ENCODE data around the gene CIAO2A. TPM values are rescaled to one million over a fixed set of nuclear protein-coding genes. Genes with fewer than 3 reads are reported as not detected.
"Not testable (repeated sequence)": the region's sequence is repeated elsewhere in the genome, so short reads cannot be mapped to it uniquely, and the experiment has no call there.

The CIAO2A gene
- total RNA-seq, 1 donor from 2014 or later, result 51.4 TPM

- H3K27me3 Mint-ChIP-seq (ENCODE audit: unreplicated experiment), result no peaks in the 10 kb centered on the region
- no peaks in the 10 kb centered on the region for H3K9me3 Mint-ChIP-seq (ENCODE audit: unreplicated experiment)
- no peak for DNase-seq (ENCODE audit: low spot score)
- H3K36me3 Mint-ChIP-seq (ENCODE audit: low read depth, unreplicated experiment), result no peaks in the 10 kb centered on the region
- no peak overlapping the region for H3K4me3 Mint-ChIP-seq (ENCODE audit: unreplicated experiment)
- H3K27ac Mint-ChIP-seq (ENCODE audit: unreplicated experiment), result no peak overlapping the region
- H3K4me1 Mint-ChIP-seq (ENCODE audit: unreplicated experiment), result no peaks in the 10 kb centered on the region
- TF ChIP-seq CTCF (IDR thresholded peaks at IDR 0.05; ENCODE audit: unreplicated experiment), result no peak
These were observed 35.4 kb downstream of the CIAO2A start for GRCh38 chr15:64058279-64058678.

- not testable (repeated sequence) for H3K27ac Mint-ChIP-seq (ENCODE audit: unreplicated experiment); H3K27me3 Mint-ChIP-seq (ENCODE audit: unreplicated experiment); DNase-seq (ENCODE audit: low spot score); H3K9me3 Mint-ChIP-seq (ENCODE audit: unreplicated experiment); H3K4me3 Mint-ChIP-seq (ENCODE audit: unreplicated experiment); H3K36me3 Mint-ChIP-seq (ENCODE audit: low read depth, unreplicated experiment); H3K4me1 Mint-ChIP-seq (ENCODE audit: unreplicated experiment)
These were observed 40.0 kb downstream of the CIAO2A start for GRCh38 chr15:64053674-64054073.

- Mint-ChIP-seq H3K27ac (ENCODE audit: unreplicated experiment) (no peak overlapping the region), H3K4me1 (ENCODE audit: unreplicated experiment) (peaks cover 10% of the 10 kb centered on the region), H3K4me3 (ENCODE audit: unreplicated experiment) (no peak overlapping the region), H3K27me3 (ENCODE audit: unreplicated experiment) (peaks cover 5% of the 10 kb centered on the region), H3K9me3 (ENCODE audit: unreplicated experiment) (no peaks in the 10 kb centered on the region), H3K36me3 (ENCODE audit: low read depth, unreplicated experiment) (no peaks in the 10 kb centered on the region)
- DNase-seq (ENCODE audit: low spot score), result no peak
- TF ChIP-seq CTCF (IDR thresholded peaks at IDR 0.05; ENCODE audit: unreplicated experiment), result no peak
These were observed 40.6 kb downstream of the CIAO2A start for GRCh38 chr15:64052925-64053491.

- H3K4me3 Mint-ChIP-seq (ENCODE audit: unreplicated experiment), result no peak overlapping the region
- no peak for TF ChIP-seq CTCF (IDR thresholded peaks at IDR 0.05; ENCODE audit: unreplicated experiment)
- DNase-seq (ENCODE audit: low spot score), result no peak
- no peaks in the 10 kb centered on the region for H3K9me3 Mint-ChIP-seq (ENCODE audit: unreplicated experiment)
- peaks cover 8% of the 10 kb centered on the region for H3K27me3 Mint-ChIP-seq (ENCODE audit: unreplicated experiment)
- H3K36me3 Mint-ChIP-seq (ENCODE audit: low read depth, unreplicated experiment), result no peaks in the 10 kb centered on the region
- H3K4me1 Mint-ChIP-seq (ENCODE audit: unreplicated experiment), result peaks cover 17% of the 10 kb centered on the region
- peak overlapping the region; percentile 68 for H3K27ac Mint-ChIP-seq (ENCODE audit: unreplicated experiment)
These were observed 42.0 kb downstream of the CIAO2A start for GRCh38 chr15:64051407-64052259.

GRCh38 chr15:64051093-64051402 is 42.6 kb downstream of the CIAO2A start:
- DNase-seq (ENCODE audit: low spot score), result no peak
- no peaks in the 10 kb centered on the region for H3K9me3 Mint-ChIP-seq (ENCODE audit: unreplicated experiment)
- H3K4me1 Mint-ChIP-seq (ENCODE audit: unreplicated experiment), result peaks cover 18% of the 10 kb centered on the region
- H3K27ac Mint-ChIP-seq (ENCODE audit: unreplicated experiment), result no peak overlapping the region
- no peak for TF ChIP-seq CTCF (IDR thresholded peaks at IDR 0.05; ENCODE audit: unreplicated experiment)
- no peaks in the 10 kb centered on the region for H3K36me3 Mint-ChIP-seq (ENCODE audit: low read depth, unreplicated experiment)
- H3K4me3 Mint-ChIP-seq (ENCODE audit: unreplicated experiment), result no peak overlapping the region
- peaks cover 10% of the 10 kb centered on the region for H3K27me3 Mint-ChIP-seq (ENCODE audit: unreplicated experiment)
